Gastroesophageal sphincter (tissue), 4 donors: ENCODE measurements around the gene ARHGEF5. TPM values are rescaled to one million over a fixed set of nuclear protein-coding genes. Genes with fewer than 3 reads are reported as not detected.
"Not testable (repeated sequence)": the region's sequence is repeated elsewhere in the genome, so short reads cannot be mapped to it uniquely, and the experiment has no call there.

Source experiments
- ATAC-seq: fragments of 150-250 bp; one replicate; pipeline ENCODE4 v1.9.1; 2016; ENCODE audit warnings: mild to moderate bottlenecking, moderate library complexity
- H3K27ac ChIP-seq, 4 donors: fragments of 200-600 bp; sonication (generic) in 3 of 4; 1 replicate in 3 of 4; 2 replicates in 1 of 4; pipeline ENCODE4 v1.5.1; 2016 to 2019
- H3K27me3 ChIP-seq: fragments of 200-600 bp; sonication (generic); one replicate; pipeline ENCODE4 v1.5.1; 2019
- H3K36me3 ChIP-seq, 2 donors: fragments of 200-600 bp; sonication (generic); one replicate each; pipeline ENCODE4 v1.5.1; 2019; ENCODE audit warnings: control low read depth in 1 of 2
- H3K4me1 ChIP-seq, 3 donors: fragments of 200-600 bp; sonication (generic); 1 replicate in 2 of 3; 2 replicates in 1 of 3; pipeline ENCODE4 v1.5.1; 2016 to 2019; ENCODE audit warnings: control low read depth in 2 of 3
- H3K4me3 ChIP-seq, 2 donors: fragments of 200-600 bp; sonication (generic); one replicate each; pipeline ENCODE4 v1.5.1; 2019; ENCODE audit warnings: mild to moderate bottlenecking in 1 of 2, moderate library complexity in 1 of 2
- H3K9me3 ChIP-seq, 3 donors: fragments of 200-600 bp; sonication (generic); one replicate each; pipeline ENCODE4 v1.5.1; 2017 to 2019; ENCODE audit warnings: control low read depth in 2 of 3
- CTCF ChIP-seq, 4 experiments: fragments of 200-600 bp in 2 of 4; fragments of 450-650 bp in 2 of 4; sonication (generic) in 1 of 4; IDR thresholded peaks; one replicate each; pipeline ENCODE4 v1.5.1; 2017 to 2019; ENCODE audit warnings: antibody characterized with exemption in 4 of 4, mild to moderate bottlenecking in 2 of 4, moderate library complexity in 2 of 4
- WGBS, 2 donors: methylation state at CpG; one replicate each; pipeline ENCODE4 v1.1.5; 2018; ENCODE audit warnings: low coverage in 1 of 2; 5-methylcytosine and 5-hydroxymethylcytosine counted together
- total RNA-seq, 4 donors: library from RNA; depleted of rRNA; stranded (reverse); fragments of >200 nt; gene quantifications; one replicate each; pipeline ENCODE4 v1.1.0, GENCODE V29; 2016

ARHGEF5 gene
- total RNA-seq, 4 donors from 2014 or later: 2.6 to 13.3 (median 5.2) TPM

DNA sequence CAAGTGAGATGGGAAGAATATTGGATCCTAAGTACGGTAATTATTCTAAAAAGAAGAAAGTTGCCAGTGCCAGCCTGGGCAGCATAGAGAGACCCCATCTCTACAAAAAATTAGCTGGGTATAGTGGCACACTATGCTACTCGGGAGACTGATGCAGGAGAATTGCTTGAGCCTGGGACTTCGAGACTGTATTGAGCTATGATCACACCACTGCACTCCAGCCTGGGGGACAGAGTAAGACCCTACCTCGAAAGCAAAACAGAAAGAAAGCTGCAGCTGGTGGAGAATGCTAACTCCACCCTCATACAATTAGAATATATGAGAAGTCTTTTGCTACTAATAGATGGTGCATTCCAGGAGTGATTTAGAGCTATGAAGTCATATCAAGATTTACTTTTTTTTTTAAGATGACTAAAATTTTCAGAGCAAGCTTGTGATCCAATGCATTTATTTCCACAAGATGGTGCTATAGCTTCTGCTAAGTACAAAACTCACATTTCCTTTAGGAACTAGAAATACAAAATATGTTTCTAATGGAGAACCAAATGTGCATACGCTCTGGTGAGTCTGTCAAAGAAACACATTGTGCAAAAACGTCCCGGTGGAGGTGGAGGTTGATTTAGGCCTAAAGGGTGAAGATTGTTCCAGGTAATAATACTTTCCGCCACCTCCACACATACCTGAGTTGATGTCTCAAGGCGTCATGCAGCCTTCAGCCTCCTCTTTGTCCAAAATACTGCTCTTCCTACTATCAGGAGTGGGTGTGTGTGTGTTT lies 23.8 kb upstream of the ARHGEF5 start:
- H3K27me3 ChIP-seq, H3K9me3 ChIP-seq, H3K36me3 ChIP-seq, H3K27ac ChIP-seq, H3K4me3 ChIP-seq, H3K4me1 ChIP-seq: not testable (repeated sequence)
- peak in 1 of 4 experiments; percentile 12 for TF ChIP-seq CTCF (IDR thresholded peaks at IDR 0.05)
- ATAC-seq: peak; percentile 22
- 100% methylated on average over 1 of the region's 9 CpGs for WGBS, 2 donors

- not testable (repeated sequence) for H3K27me3 ChIP-seq, H3K36me3 ChIP-seq, H3K9me3 ChIP-seq, H3K4me3 ChIP-seq, H3K4me1 ChIP-seq, H3K27ac ChIP-seq
- 88% methylated on average over 1 of the region's 2 CpGs; no CpG with 5 or more reads in 1 of the 2 donors for WGBS, 2 donors
- ATAC-seq: peak; percentile 25
Measured at GRCh38 chr7:144331996-144332288, 23.3 kb upstream of the ARHGEF5 start.

GRCh38 chr7:144348625-144349024 lies 6.6 kb upstream of the ARHGEF5 start:
- H3K9me3 ChIP-seq, H3K36me3 ChIP-seq, H3K4me3 ChIP-seq, H3K4me1 ChIP-seq, H3K27me3 ChIP-seq, H3K27ac ChIP-seq, ATAC-seq: not testable (repeated sequence)
- WGBS, 2 donors: no CpG with 5 or more reads among the region's 1 CpG

DNA sequence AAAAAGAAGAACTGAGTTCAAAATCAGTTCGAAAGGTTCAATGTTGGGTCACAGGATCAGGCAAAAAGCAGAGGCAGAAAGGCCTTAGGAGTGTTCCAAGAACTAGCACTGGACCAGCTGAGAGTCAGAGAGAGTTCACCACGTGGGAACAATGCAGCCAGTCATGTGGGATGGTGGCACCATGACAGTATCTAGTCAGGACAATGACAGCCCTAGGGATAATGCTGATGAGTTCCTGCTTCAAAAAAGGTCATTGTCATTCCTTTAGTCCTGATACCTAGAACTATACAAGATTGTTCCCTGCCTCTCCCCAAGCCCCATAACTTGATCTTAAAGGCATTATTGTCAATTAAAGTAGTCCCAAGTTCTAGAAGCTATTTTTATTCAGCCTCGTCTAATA lies 3.5 kb upstream of the ARHGEF5 start:
- H3K9me3 ChIP-seq, H3K27ac ChIP-seq, H3K4me1 ChIP-seq, ATAC-seq, H3K36me3 ChIP-seq, H3K27me3 ChIP-seq, H3K4me3 ChIP-seq: not testable (repeated sequence)
- WGBS, 2 donors: 40 to 70% methylated on average over 1 of the region's 3 CpGs

GRCh38 chr7:144356185-144356584 lies 983 bp downstream of the ARHGEF5 start:
- H3K4me3 ChIP-seq, H3K27ac ChIP-seq, H3K27me3 ChIP-seq, H3K9me3 ChIP-seq, ATAC-seq, H3K4me1 ChIP-seq, H3K36me3 ChIP-seq: not testable (repeated sequence)
- WGBS, 2 donors: no CpG with 5 or more reads among the region's 6 CpGs

DNA sequence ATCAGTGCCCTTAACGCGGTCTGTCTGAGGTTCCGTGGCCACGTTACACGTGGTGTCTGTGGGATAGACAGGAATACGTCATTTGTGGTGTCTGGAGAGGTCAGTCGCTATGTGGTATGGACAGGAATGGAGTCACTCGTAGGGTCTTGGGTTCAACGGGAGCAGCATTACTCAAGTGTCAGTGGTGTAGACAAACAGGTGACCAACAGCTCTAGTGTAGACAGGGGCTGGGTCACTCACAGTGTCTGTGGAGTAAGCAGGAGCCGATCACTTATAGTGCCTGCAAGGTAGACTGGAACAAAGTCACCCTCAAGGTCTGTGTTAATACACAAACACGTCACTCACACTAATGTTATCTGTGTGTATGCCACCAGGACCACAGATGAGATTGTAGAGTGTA lies 1.7 kb downstream of the ARHGEF5 start:
- not testable (repeated sequence) for H3K4me3 ChIP-seq, H3K27ac ChIP-seq, H3K9me3 ChIP-seq, H3K27me3 ChIP-seq, H3K36me3 ChIP-seq, H3K4me1 ChIP-seq, ATAC-seq
- no CpG with 5 or more reads among the region's 11 CpGs for WGBS, 2 donors

- not testable (repeated sequence) for H3K36me3 ChIP-seq, H3K27ac ChIP-seq, ATAC-seq, H3K4me1 ChIP-seq, H3K9me3 ChIP-seq, H3K27me3 ChIP-seq, H3K4me3 ChIP-seq
- no CpG with 5 or more reads among the region's 3 CpGs for WGBS, 2 donors
Measured at GRCh38 chr7:144362061-144362460, 6.9 kb downstream of the ARHGEF5 start.

DNA sequence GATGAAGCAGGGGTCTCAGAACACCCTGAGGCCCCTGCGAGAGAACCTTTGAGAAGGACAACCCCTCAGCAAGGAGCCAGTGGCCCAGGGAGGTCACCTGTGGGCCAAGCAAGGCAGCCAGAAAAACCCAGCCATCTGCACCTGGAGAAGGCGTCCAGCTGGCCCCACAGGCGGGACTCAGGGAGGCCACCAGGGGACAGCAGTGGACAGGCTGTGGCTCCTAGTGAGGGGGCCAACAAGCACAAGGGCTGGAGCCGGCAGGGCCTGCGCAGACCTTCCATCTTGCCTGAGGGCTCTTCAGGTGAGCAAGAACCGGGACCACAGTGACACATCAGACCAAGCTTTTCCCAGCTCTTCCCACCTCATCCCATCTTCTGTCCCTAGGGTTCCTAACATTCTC lies 10.3 kb downstream of the ARHGEF5 start:
- not testable (repeated sequence) for H3K9me3 ChIP-seq, H3K27me3 ChIP-seq, H3K27ac ChIP-seq, H3K36me3 ChIP-seq, H3K4me3 ChIP-seq, H3K4me1 ChIP-seq, ATAC-seq
- WGBS, 2 donors: no CpG with 5 or more reads among the region's 6 CpGs

- H3K4me3 ChIP-seq, H3K27me3 ChIP-seq, H3K27ac ChIP-seq, H3K9me3 ChIP-seq, H3K36me3 ChIP-seq, H3K4me1 ChIP-seq, ATAC-seq: not testable (repeated sequence)
- no CpG with 5 or more reads among the region's 9 CpGs for WGBS, 2 donors
Measured at GRCh38 chr7:144367250-144367649, 12.0 kb downstream of the ARHGEF5 start.

- ATAC-seq, H3K4me3 ChIP-seq, H3K27ac ChIP-seq, H3K27me3 ChIP-seq, H3K36me3 ChIP-seq, H3K9me3 ChIP-seq, H3K4me1 ChIP-seq: not testable (repeated sequence)
- WGBS, 2 donors: no CpG with 5 or more reads among the region's 7 CpGs
Measured at GRCh38 chr7:144369221-144369620, 14.0 kb downstream of the ARHGEF5 start.
